Vein endothelial cell (primary cell): Measurements from ENCODE around the gene OR10A6. TPM values are rescaled to one million over a fixed set of nuclear protein-coding genes. Genes with fewer than 3 reads are reported as not detected.

ENCODE experiments used
- small RNA-seq: library from RNA; depleted of rRNA; stranded (forward); fragments of <200 nt; gene quantifications from one replicate; pipeline ENCODE3, GENCODE V24; 2012
- total RNA-seq: library from RNA; depleted of rRNA; stranded (reverse); fragments of >200 nt; gene quantifications from 2 replicates; pipeline ENCODE4 v1.2.3, GENCODE V29; 2012

OR10A6 gene, protein sequence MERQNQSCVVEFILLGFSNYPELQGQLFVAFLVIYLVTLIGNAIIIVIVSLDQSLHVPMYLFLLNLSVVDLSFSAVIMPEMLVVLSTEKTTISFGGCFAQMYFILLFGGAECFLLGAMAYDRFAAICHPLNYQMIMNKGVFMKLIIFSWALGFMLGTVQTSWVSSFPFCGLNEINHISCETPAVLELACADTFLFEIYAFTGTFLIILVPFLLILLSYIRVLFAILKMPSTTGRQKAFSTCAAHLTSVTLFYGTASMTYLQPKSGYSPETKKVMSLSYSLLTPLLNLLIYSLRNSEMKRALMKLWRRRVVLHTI
- total RNA-seq, result not detected in 2 replicates

DNA sequence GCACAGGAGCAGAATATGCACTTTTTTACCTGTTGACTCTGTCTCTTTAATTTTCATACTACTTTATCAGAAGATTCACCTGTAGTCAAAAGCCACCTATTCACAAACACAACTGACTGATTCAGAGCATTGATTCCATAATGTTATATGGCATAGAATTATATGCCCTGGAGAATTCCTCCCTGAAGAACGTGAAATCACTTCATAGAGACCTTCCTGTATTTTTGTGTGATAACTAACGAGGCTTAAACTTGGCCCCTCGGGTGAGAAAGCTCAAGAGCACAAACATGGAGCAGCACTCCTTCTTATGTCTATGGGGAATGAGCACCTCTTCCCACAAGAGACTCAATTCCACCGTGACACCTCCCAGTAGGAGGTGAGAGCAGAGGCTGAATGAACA lies at the start of gene OR10A6:
Gene OR10A6, minus strand, starts transcription at position 101 of the 400 bp plus-strand sequence. CDS start 2,606 bp downstream, outside the sequence.

GRCh38 chr11:7965386-7965785 lies 34.3 kb upstream of the OR10A6 start, which contains the start of gene NLRP10:
NLRP10 (minus strand) TSS chr11:7965447; CDS start chr11:7963495, 1,952 bp downstream.

GRCh38 chr11:7941608-7942007 lies 10.5 kb upstream of the OR10A6 start, which contains the start of gene OR10A3:
OR10A3 (minus strand) TSS chr11:7941708; CDS start chr11:7939520, 2,188 bp downstream.

Small RNA genes lying within 50 kb of the gene (small RNA-seq; reads per million reads assigned to genes)
- gene COX6CP5 (not detected), gene RNU6-943P (not detected)

Other genes starting within 250 kb of the OR10A6 start
- not detected in 2 replicates for gene OVCH2, start 224.8 kb downstream of the OR10A6 start, total RNA-seq
- 0.33 TPM in 1 of 2 replicates, not detected in the other for gene OR5P2, start 134.3 kb downstream of the OR10A6 start, total RNA-seq
- gene OR5P3, start 100.4 kb downstream of the OR10A6 start, total RNA-seq, result not detected in 2 replicates
- not detected in 2 replicates for gene OR10A3, start 10.4 kb upstream of the OR10A6 start, total RNA-seq
- 0.38 TPM in 1 of 2 replicates, not detected in the other for gene NLRP10, start 34.2 kb upstream of the OR10A6 start, total RNA-seq
- 386 and 425 TPM in 2 replicates for gene EIF3F, start 56.1 kb upstream of the OR10A6 start, total RNA-seq
- gene TUB, start 149.9 kb upstream of the OR10A6 start, total RNA-seq, result 1.7 and 2.3 TPM in 2 replicates
- not detected in 2 replicates for gene RIC3, start 237.8 kb upstream of the OR10A6 start, total RNA-seq